IPS-18a (cell line): ENCODE data around the gene C9orf78.

Source experiments
- H3K27ac ChIP-seq: one replicate; pipeline ENCODE4 v1.5.1; 2013; ENCODE audit warnings: low read length
- H3K27me3 ChIP-seq: one replicate; pipeline ENCODE4 v1.6.1; 2013; ENCODE audit warnings: mild to moderate bottlenecking, low read length; ENCODE audit not compliant: control insufficient read depth, insufficient read depth
- H3K36me3 ChIP-seq: one replicate; pipeline ENCODE4 v1.6.1; 2013; ENCODE audit warnings: low read depth, low read length; ENCODE audit not compliant: control insufficient read depth
- H3K4me1 ChIP-seq: one replicate; pipeline ENCODE4 v1.6.1; 2013; ENCODE audit warnings: low read depth, low read length; ENCODE audit not compliant: control insufficient read depth
- H3K4me3 ChIP-seq: one replicate; pipeline ENCODE4 v1.5.1; 2013; ENCODE audit warnings: low read length
- H3K9ac ChIP-seq: one replicate; pipeline ENCODE4 v1.6.1; 2013; ENCODE audit warnings: mild to moderate bottlenecking, low read length, moderate library complexity
- H3K9me3 ChIP-seq: one replicate; pipeline ENCODE4 v1.6.1; 2013; ENCODE audit warnings: low read depth, low read length; ENCODE audit not compliant: control insufficient read depth

The C9orf78 gene

GRCh38 chr9:129835128-129835859, at the start of gene C9orf78, which contains the start of gene USP20:
Gene C9orf78 (minus strand): TSS chr9:129835275. CDS start chr9:129835221, 54 bp downstream.
Gene USP20 (plus strand): TSS chr9:129835458. CDS start chr9:129852556, 17,098 bp downstream.
- peaks cover 25% of the 10 kb centered on the region for H3K36me3 ChIP-seq
- no peaks in the 10 kb centered on the region for H3K27me3 ChIP-seq

GRCh38 chr9:129884220-129885017, 49.3 kb upstream of the C9orf78 start:
- Histone ChIP-seq H3K9ac (peak overlapping the region; percentile 33), H3K4me3 (peak overlapping the region; percentile 31), H3K9me3 (no peaks in the 10 kb centered on the region), H3K27ac (no peak overlapping the region), H3K27me3 (no peaks in the 10 kb centered on the region), H3K36me3 (peaks cover 3% of the 10 kb centered on the region), H3K4me1 (peaks cover 23% of the 10 kb centered on the region)

More at GRCh38 chr9:129835128-129835859, at the start of gene C9orf78, which contains the start of gene USP20:
- Histone ChIP-seq H3K27ac (no peak within 1 kb of the TSS), H3K9ac (peak within 1 kb of the TSS; percentile 64), H3K9me3 (no peaks in the 10 kb centered on the region), H3K4me3 (peak within 1 kb of the TSS; percentile 84), H3K4me1 (peaks cover 17% of the 10 kb centered on the region)

- Histone ChIP-seq H3K9ac (no peak overlapping the region), H3K9me3 (no peaks in the 10 kb centered on the region), H3K27me3 (no peaks in the 10 kb centered on the region), H3K4me1 (peaks cover 22% of the 10 kb centered on the region), H3K27ac (no peak overlapping the region), H3K4me3 (no peak overlapping the region), H3K36me3 (peaks cover 3% of the 10 kb centered on the region)
These were observed 46.7 kb upstream of the C9orf78 start for GRCh38 chr9:129881547-129882324.

GRCh38 chr9:129880654-129881546, 45.8 kb upstream of the C9orf78 start:
- Histone ChIP-seq H3K27ac (no peak overlapping the region), H3K4me1 (peaks cover 15% of the 10 kb centered on the region), H3K9me3 (no peaks in the 10 kb centered on the region), H3K27me3 (no peaks in the 10 kb centered on the region), H3K36me3 (peaks cover 3% of the 10 kb centered on the region), H3K9ac (no peak overlapping the region), H3K4me3 (no peak overlapping the region)

- Histone ChIP-seq H3K4me1 (peaks cover 11% of the 10 kb centered on the region), H3K27me3 (no peaks in the 10 kb centered on the region), H3K27ac (no peak overlapping the region), H3K9me3 (no peaks in the 10 kb centered on the region), H3K9ac (no peak overlapping the region), H3K36me3 (peaks cover 7% of the 10 kb centered on the region), H3K4me3 (no peak overlapping the region)
These were observed 45.0 kb upstream of the C9orf78 start for GRCh38 chr9:129879991-129880653.

- H3K27ac ChIP-seq = no peak overlapping the region
- H3K4me1 ChIP-seq = peaks cover 3% of the 10 kb centered on the region
- no peak overlapping the region for H3K4me3 ChIP-seq
- H3K9me3 ChIP-seq = no peaks in the 10 kb centered on the region
- H3K36me3 ChIP-seq = peaks cover 7% of the 10 kb centered on the region
- no peaks in the 10 kb centered on the region for H3K27me3 ChIP-seq
- no peak overlapping the region for H3K9ac ChIP-seq
These were observed 44.1 kb upstream of the C9orf78 start for GRCh38 chr9:129879103-129879699.

- no peaks in the 10 kb centered on the region for H3K4me1 ChIP-seq
- H3K4me3 ChIP-seq = no peak overlapping the region
- H3K9me3 ChIP-seq = no peaks in the 10 kb centered on the region
- H3K36me3 ChIP-seq = peaks cover 7% of the 10 kb centered on the region
- H3K27ac ChIP-seq = no peak overlapping the region
- H3K9ac ChIP-seq = no peak overlapping the region
- no peaks in the 10 kb centered on the region for H3K27me3 ChIP-seq
These were observed 43.2 kb upstream of the C9orf78 start for GRCh38 chr9:129878291-129878690.

GRCh38 chr9:129876815-129877214, 41.7 kb upstream of the C9orf78 start:
- Histone ChIP-seq H3K36me3 (peaks cover 7% of the 10 kb centered on the region), H3K27me3 (no peaks in the 10 kb centered on the region), H3K4me1 (no peaks in the 10 kb centered on the region), H3K9ac (no peak overlapping the region), H3K9me3 (no peaks in the 10 kb centered on the region), H3K27ac (no peak overlapping the region), H3K4me3 (no peak overlapping the region)

GRCh38 chr9:129875687-129876395, 40.8 kb upstream of the C9orf78 start:
- Histone ChIP-seq H3K9me3 (no peaks in the 10 kb centered on the region), H3K27me3 (no peaks in the 10 kb centered on the region), H3K4me1 (no peaks in the 10 kb centered on the region), H3K4me3 (no peak overlapping the region), H3K27ac (no peak overlapping the region), H3K9ac (no peak overlapping the region), H3K36me3 (peaks cover 7% of the 10 kb centered on the region)
